ENCODE measurements around the gene C4B.
"Not testable (repeated sequence)": the region's sequence is repeated elsewhere in the genome, so short reads cannot be mapped to it uniquely, and the experiment has no call there.

Gene C4B

GRCh38 chr6:32050562-32050961 is 36.0 kb downstream of the C4B start:
- H3K36me3 ChIP-seq (ENCODE audit: control insufficient read depth in 1 of 2, insufficient read depth in 2 of 2, low read length in 2 of 2) = peaks cover 0 to 5% of the 10 kb centered on the region in 2 donors
- peaks cover 0 to 9% of the 10 kb centered on the region in 2 donors for H3K4me1 ChIP-seq (ENCODE audit: control insufficient read depth in 1 of 2, insufficient read depth in 2 of 2, low read length in 2 of 2)
- no peaks in the 10 kb centered on the region for H3K27me3 ChIP-seq (ENCODE audit: control insufficient read depth in 1 of 2, insufficient read depth in 2 of 2, low read length in 2 of 2)
- H3K27ac ChIP-seq (ENCODE audit: low read depth, low read length) = no peak overlapping the region
- H3K4me3 ChIP-seq (ENCODE audit: low read depth in 1 of 2, low read length in 2 of 2) = no peak overlapping the region
- H3K9ac ChIP-seq (ENCODE audit: low read depth in 1 of 2, low read length in 2 of 2) = no peak overlapping the region
- H3K9me3 ChIP-seq (ENCODE audit: control insufficient read depth in 1 of 2, low read length in 2 of 2) = no peaks in the 10 kb centered on the region

GRCh38 chr6:32052626-32053025 is 38.0 kb downstream of the C4B start:
- not testable (repeated sequence) for H3K27me3 ChIP-seq (ENCODE audit: control insufficient read depth in 1 of 2, insufficient read depth in 2 of 2, low read length in 2 of 2); H3K9ac ChIP-seq (ENCODE audit: low read depth in 1 of 2, low read length in 2 of 2); H3K9me3 ChIP-seq (ENCODE audit: control insufficient read depth in 1 of 2, low read length in 2 of 2); H3K36me3 ChIP-seq (ENCODE audit: control insufficient read depth in 1 of 2, insufficient read depth in 2 of 2, low read length in 2 of 2); H3K4me1 ChIP-seq (ENCODE audit: control insufficient read depth in 1 of 2, insufficient read depth in 2 of 2, low read length in 2 of 2); H3K27ac ChIP-seq (ENCODE audit: low read depth, low read length); H3K4me3 ChIP-seq (ENCODE audit: low read depth in 1 of 2, low read length in 2 of 2)

- H3K27ac ChIP-seq (ENCODE audit: low read depth, low read length); H3K4me3 ChIP-seq (ENCODE audit: low read depth in 1 of 2, low read length in 2 of 2); H3K9me3 ChIP-seq (ENCODE audit: control insufficient read depth in 1 of 2, low read length in 2 of 2); H3K4me1 ChIP-seq (ENCODE audit: control insufficient read depth in 1 of 2, insufficient read depth in 2 of 2, low read length in 2 of 2); H3K27me3 ChIP-seq (ENCODE audit: control insufficient read depth in 1 of 2, insufficient read depth in 2 of 2, low read length in 2 of 2); H3K36me3 ChIP-seq (ENCODE audit: control insufficient read depth in 1 of 2, insufficient read depth in 2 of 2, low read length in 2 of 2); H3K9ac ChIP-seq (ENCODE audit: low read depth in 1 of 2, low read length in 2 of 2): not testable (repeated sequence)
These were observed 38.7 kb downstream of the C4B start for GRCh38 chr6:32053314-32053713.

GRCh38 chr6:32055756-32056155 is 41.2 kb downstream of the C4B start:
- not testable (repeated sequence) for H3K27ac ChIP-seq (ENCODE audit: low read depth, low read length); H3K4me3 ChIP-seq (ENCODE audit: low read depth in 1 of 2, low read length in 2 of 2); H3K36me3 ChIP-seq (ENCODE audit: control insufficient read depth in 1 of 2, insufficient read depth in 2 of 2, low read length in 2 of 2); H3K27me3 ChIP-seq (ENCODE audit: control insufficient read depth in 1 of 2, insufficient read depth in 2 of 2, low read length in 2 of 2); H3K9me3 ChIP-seq (ENCODE audit: control insufficient read depth in 1 of 2, low read length in 2 of 2); H3K9ac ChIP-seq (ENCODE audit: low read depth in 1 of 2, low read length in 2 of 2); H3K4me1 ChIP-seq (ENCODE audit: control insufficient read depth in 1 of 2, insufficient read depth in 2 of 2, low read length in 2 of 2)

GRCh38 chr6:32056254-32056653 is 41.7 kb downstream of the C4B start:
- no peak overlapping the region for H3K4me3 ChIP-seq (ENCODE audit: low read depth in 1 of 2, low read length in 2 of 2)
- H3K36me3 ChIP-seq (ENCODE audit: control insufficient read depth in 1 of 2, insufficient read depth in 2 of 2, low read length in 2 of 2) = peaks cover 0 to 5% of the 10 kb centered on the region in 2 donors
- no peaks in the 10 kb centered on the region for H3K4me1 ChIP-seq (ENCODE audit: control insufficient read depth in 1 of 2, insufficient read depth in 2 of 2, low read length in 2 of 2)
- H3K9ac ChIP-seq (ENCODE audit: low read depth in 1 of 2, low read length in 2 of 2) = no peak overlapping the region
- no peak overlapping the region for H3K27ac ChIP-seq (ENCODE audit: low read depth, low read length)
- H3K9me3 ChIP-seq (ENCODE audit: control insufficient read depth in 1 of 2, low read length in 2 of 2) = no peaks in the 10 kb centered on the region
- H3K27me3 ChIP-seq (ENCODE audit: control insufficient read depth in 1 of 2, insufficient read depth in 2 of 2, low read length in 2 of 2) = no peaks in the 10 kb centered on the region

GRCh38 chr6:32057966-32058365 is 43.4 kb downstream of the C4B start:
- Histone ChIP-seq H3K36me3 (ENCODE audit: control insufficient read depth in 1 of 2, insufficient read depth in 2 of 2, low read length in 2 of 2) (peaks cover 0 to 5% of the 10 kb centered on the region in 2 donors), H3K4me1 (ENCODE audit: control insufficient read depth in 1 of 2, insufficient read depth in 2 of 2, low read length in 2 of 2) (no peaks in the 10 kb centered on the region), H3K9me3 (ENCODE audit: control insufficient read depth in 1 of 2, low read length in 2 of 2) (no peaks in the 10 kb centered on the region), H3K27me3 (ENCODE audit: control insufficient read depth in 1 of 2, insufficient read depth in 2 of 2, low read length in 2 of 2) (no peaks in the 10 kb centered on the region), H3K4me3 (ENCODE audit: low read depth in 1 of 2, low read length in 2 of 2) (no peak overlapping the region), H3K9ac (ENCODE audit: low read depth in 1 of 2, low read length in 2 of 2) (no peak overlapping the region), H3K27ac (ENCODE audit: low read depth, low read length) (no peak overlapping the region)

- no peaks in the 10 kb centered on the region for H3K9me3 ChIP-seq (ENCODE audit: control insufficient read depth in 1 of 2, low read length in 2 of 2)
- H3K36me3 ChIP-seq (ENCODE audit: control insufficient read depth in 1 of 2, insufficient read depth in 2 of 2, low read length in 2 of 2) = peaks cover 0 to 5% of the 10 kb centered on the region in 2 donors
- no peaks in the 10 kb centered on the region for H3K4me1 ChIP-seq (ENCODE audit: control insufficient read depth in 1 of 2, insufficient read depth in 2 of 2, low read length in 2 of 2)
- no peak overlapping the region for H3K4me3 ChIP-seq (ENCODE audit: low read depth in 1 of 2, low read length in 2 of 2)
- no peak overlapping the region for H3K27ac ChIP-seq (ENCODE audit: low read depth, low read length)
- no peak overlapping the region for H3K9ac ChIP-seq (ENCODE audit: low read depth in 1 of 2, low read length in 2 of 2)
- no peaks in the 10 kb centered on the region for H3K27me3 ChIP-seq (ENCODE audit: control insufficient read depth in 1 of 2, insufficient read depth in 2 of 2, low read length in 2 of 2)
These were observed 43.9 kb downstream of the C4B start for GRCh38 chr6:32058511-32058963.

- Histone ChIP-seq H3K4me1 (ENCODE audit: control insufficient read depth in 1 of 2, insufficient read depth in 2 of 2, low read length in 2 of 2) (no peaks in the 10 kb centered on the region), H3K4me3 (ENCODE audit: low read depth in 1 of 2, low read length in 2 of 2) (no peak overlapping the region), H3K27me3 (ENCODE audit: control insufficient read depth in 1 of 2, insufficient read depth in 2 of 2, low read length in 2 of 2) (no peaks in the 10 kb centered on the region), H3K9me3 (ENCODE audit: control insufficient read depth in 1 of 2, low read length in 2 of 2) (no peaks in the 10 kb centered on the region), H3K36me3 (ENCODE audit: control insufficient read depth in 1 of 2, insufficient read depth in 2 of 2, low read length in 2 of 2) (no peaks in the 10 kb centered on the region), H3K9ac (ENCODE audit: low read depth in 1 of 2, low read length in 2 of 2) (no peak overlapping the region), H3K27ac (ENCODE audit: low read depth, low read length) (no peak overlapping the region)
These were observed 46.5 kb downstream of the C4B start for GRCh38 chr6:32060966-32061655.

GRCh38 chr6:32064706-32065105 is 50.1 kb downstream of the C4B start:
- no peak overlapping the region for H3K27ac ChIP-seq (ENCODE audit: low read depth, low read length)
- no peaks in the 10 kb centered on the region for H3K9me3 ChIP-seq (ENCODE audit: control insufficient read depth in 1 of 2, low read length in 2 of 2)
- H3K4me1 ChIP-seq (ENCODE audit: control insufficient read depth in 1 of 2, insufficient read depth in 2 of 2, low read length in 2 of 2) = no peaks in the 10 kb centered on the region
- H3K27me3 ChIP-seq (ENCODE audit: control insufficient read depth in 1 of 2, insufficient read depth in 2 of 2, low read length in 2 of 2) = no peaks in the 10 kb centered on the region
- H3K36me3 ChIP-seq (ENCODE audit: control insufficient read depth in 1 of 2, insufficient read depth in 2 of 2, low read length in 2 of 2) = peaks cover 0 to 6% of the 10 kb centered on the region in 2 donors
- no peak overlapping the region for H3K9ac ChIP-seq (ENCODE audit: low read depth in 1 of 2, low read length in 2 of 2)
- no peak overlapping the region for H3K4me3 ChIP-seq (ENCODE audit: low read depth in 1 of 2, low read length in 2 of 2)

GRCh38 chr6:32067521-32067920 is 52.9 kb downstream of the C4B start:
- H3K27ac ChIP-seq (ENCODE audit: low read depth, low read length); H3K9ac ChIP-seq (ENCODE audit: low read depth in 1 of 2, low read length in 2 of 2); H3K9me3 ChIP-seq (ENCODE audit: control insufficient read depth in 1 of 2, low read length in 2 of 2); H3K4me1 ChIP-seq (ENCODE audit: control insufficient read depth in 1 of 2, insufficient read depth in 2 of 2, low read length in 2 of 2); H3K4me3 ChIP-seq (ENCODE audit: low read depth in 1 of 2, low read length in 2 of 2); H3K27me3 ChIP-seq (ENCODE audit: control insufficient read depth in 1 of 2, insufficient read depth in 2 of 2, low read length in 2 of 2); H3K36me3 ChIP-seq (ENCODE audit: control insufficient read depth in 1 of 2, insufficient read depth in 2 of 2, low read length in 2 of 2): not testable (repeated sequence)

- H3K4me1 ChIP-seq (ENCODE audit: control insufficient read depth in 1 of 2, insufficient read depth in 2 of 2, low read length in 2 of 2); H3K27ac ChIP-seq (ENCODE audit: low read depth, low read length); H3K9me3 ChIP-seq (ENCODE audit: control insufficient read depth in 1 of 2, low read length in 2 of 2); H3K9ac ChIP-seq (ENCODE audit: low read depth in 1 of 2, low read length in 2 of 2); H3K36me3 ChIP-seq (ENCODE audit: control insufficient read depth in 1 of 2, insufficient read depth in 2 of 2, low read length in 2 of 2); H3K27me3 ChIP-seq (ENCODE audit: control insufficient read depth in 1 of 2, insufficient read depth in 2 of 2, low read length in 2 of 2); H3K4me3 ChIP-seq (ENCODE audit: low read depth in 1 of 2, low read length in 2 of 2): not testable (repeated sequence)
These were observed 53.7 kb downstream of the C4B start for GRCh38 chr6:32068315-32068714.
